HepG2 (cell line): ENCODE results near the gene ATP10A. TPM values are rescaled to one million over a fixed set of nuclear protein-coding genes. Genes with fewer than 3 reads are reported as not detected.
A peak's percentile ranks its signal among the peaks of the same experiment; 100 is the strongest.

Source experiments
- ATAC-seq: fragments of 200-7000 bp; cut with Tn5 transposase; 3 replicates; pipeline ENCODE4 v1.9.1; 2020; ENCODE audit warnings: mild to moderate bottlenecking, moderate library complexity
- BruUV-seq: library from RNA; stranded (reverse); fragments of 400-500 nt; replicated peaks from 2 replicates; lab custom pipeline; 2021; lab: Mats Ljungman, UMichigan
- CTCF ChIA-PET: fragments of 300-600 bp; formaldehyde crosslinking; extraction: SDS; loops from one replicate; lab custom pipeline; 2021; ENCODE audit warnings: low total read pairs, inconsistent platforms, low intra/inter-chr PET ratio; lab: Yijun Ruan, JAX
- POLR2A ChIA-PET: fragments of 350-600 bp; sonication (Branson Sonifier 250); formaldehyde crosslinking; loops from one replicate; lab custom pipeline; 2020; ENCODE audit warnings: antibody characterized with exemption, inconsistent platforms; lab: Yijun Ruan, JAX
- DNase-seq: peaks from one replicate; pipeline ENCODE4 v3.0.0-alpha.2; 2015; ENCODE audit warnings: low spot score
- FAIRE-seq: peaks from 3 replicates; lab custom pipeline; 2011; peaks lifted over from hg19 to GRCh38; lab: Jason Lieb, UNC
- H2AFZ ChIP-seq: one replicate; pipeline ENCODE4 v1.6.1; 2011; ENCODE audit warnings: low read length, inconsistent platforms
- H3K27ac ChIP-seq: fragments of 300-600 bp; 3 replicates; pipeline ENCODE4 v1.8.0; 2011; ENCODE audit warnings: mixed run types, mild to moderate bottlenecking, mixed read lengths, low read length, inconsistent platforms; ENCODE audit not compliant: insufficient read depth; ENCODE audit errors: extremely low read length
- H3K27me3 ChIP-seq, 2 experiments: fragments of 200-600 bp in 1 of 2; 2 replicates in 1 of 2; 3 replicates in 1 of 2; pipeline versions ENCODE4 v1.6.0 to v1.8.0; 2011; ENCODE audit warnings: low read length in 2 of 2, mild to moderate bottlenecking in 2 of 2, moderate library complexity in 2 of 2, inconsistent platforms in 1 of 2; ENCODE audit not compliant: insufficient read depth in 2 of 2, control insufficient read depth in 1 of 2
- H3K36me3 ChIP-seq, 2 experiments: fragments of 200-600 bp in 1 of 2; replicated peaks in 1 of 2; 2 replicates in 1 of 2; 3 replicates in 1 of 2; pipeline versions ENCODE4 v1.5.1 to v1.8.0; 2011; ENCODE audit warnings: low read length in 2 of 2, inconsistent platforms in 1 of 2; ENCODE audit not compliant: insufficient read depth in 2 of 2, control insufficient read depth in 1 of 2
- H3K4me1 ChIP-seq: 2 replicates; pipeline ENCODE4 v1.5.1; 2012; ENCODE audit warnings: low read length, inconsistent platforms; ENCODE audit not compliant: insufficient read depth
- H3K4me2 ChIP-seq: 2 replicates; pipeline ENCODE4 v1.6.0; 2011; ENCODE audit warnings: low read depth, low read length, inconsistent platforms
- H3K4me3 ChIP-seq, 3 experiments: fragments of 200-600 bp in 1 of 3; sonication (generic), shearing (Covaris generic) in 1 of 3; replicated peaks in 1 of 3; 2 replicates each; pipeline ENCODE4 v1.5.1; 2011 to 2016; ENCODE audit warnings: low read length in 3 of 3, inconsistent platforms in 2 of 3, low read depth in 2 of 3, mild to moderate bottlenecking in 2 of 3, control low read depth in 1 of 3, mixed read lengths in 1 of 3; ENCODE audit not compliant: insufficient read depth in 1 of 3
- H3K79me2 ChIP-seq: one replicate; pipeline ENCODE4 v1.6.1; 2011; ENCODE audit warnings: low read length, inconsistent platforms; ENCODE audit not compliant: insufficient read depth
- H3K9ac ChIP-seq: 2 replicates; pipeline ENCODE4 v1.6.0; 2011; ENCODE audit warnings: mild to moderate bottlenecking, low read depth, low read length, inconsistent platforms; ENCODE audit not compliant: insufficient read depth
- H3K9me3 ChIP-seq: 2 replicates; pipeline ENCODE4 v1.5.1; 2012; ENCODE audit warnings: mild to moderate bottlenecking, low read length
- H4K20me1 ChIP-seq: 2 replicates; pipeline ENCODE4 v1.6.0; 2011; ENCODE audit warnings: inconsistent platforms, mild to moderate bottlenecking, low read length, moderate library complexity; ENCODE audit not compliant: insufficient read depth
- HNF1A ChIP-seq, 2 experiments: sonication (generic) in 1 of 2; formaldehyde crosslinking in 1 of 2; IDR thresholded peaks; 2 replicates each; pipeline versions ENCODE4 v1.4.0 to v1.6.1; 2016 to 2020; ENCODE audit warnings: borderline replicate concordance in 1 of 2, low read depth in 1 of 2, mild to moderate bottlenecking in 1 of 2, missing genetic modification reagents in 1 of 2
- KDM6A ChIP-seq: IDR thresholded peaks from 2 replicates; pipeline ENCODE4 v1.6.1; 2016; ENCODE audit warnings: low read depth
- SP5 ChIP-seq: IDR thresholded peaks from 2 replicates; pipeline ENCODE4 v1.6.1; 2016; ENCODE audit warnings: low read depth, borderline replicate concordance
- TAF1 ChIP-seq: sonication (generic); formaldehyde crosslinking; IDR thresholded peaks from 2 replicates; pipeline ENCODE4 v1.4.0; 2020; ENCODE audit warnings: missing genetic modification reagents
- ZNF740 ChIP-seq: sonication (generic); formaldehyde crosslinking; IDR thresholded peaks from 2 replicates; pipeline ENCODE4 v1.4.0; 2020; ENCODE audit warnings: missing genetic modification reagents
- WGBS: methylation state at CpG from one replicate; pipeline ENCODE4 v1.1.6; 2017; ENCODE audit warnings: low lambda C conversion rate; 5-methylcytosine and 5-hydroxymethylcytosine counted together
- in situ Hi-C: cut with HindIII; loops from 2 replicates; pipeline ENCODE4 v1.10.0; 2017; ENCODE audit warnings: low pct_unique_long_range_greater_than_20kb; ENCODE audit not compliant: extremely low pct_ligation_motif_present
- intact Hi-C: fragments of 100-400 bp; cut with micrococcal nuclease; formaldehyde crosslinking; loops from one replicate; pipeline ENCODE4 v1.10.0; 2022; ENCODE audit not compliant: unreplicated experiment
- polyA plus RNA-seq, 8 experiments: library from polyadenylated mRNA; depleted of rRNA in 3 of 8; stranded (reverse) in 7 of 8; unstranded in 1 of 8; fragments of >200 nt; fragmentation: Illumina TruSeq in 4 of 8; extraction: Trizol in 4 of 8; gene quantifications; 2 replicates each; pipeline versions ENCODE4 v1.2.1 to v1.2.3, GENCODE V29; 2011 to 2016; ENCODE audit warnings: low read depth in 4 of 8, missing spikeins in 1 of 8, mixed read lengths in 1 of 8; ENCODE audit not compliant: insufficient read depth in 1 of 8
- total RNA-seq, 5 experiments: library from RNA; depleted of rRNA; stranded (reverse); fragments of >200 nt; fragmentation: Illumina TruSeq; extraction: Trizol; gene quantifications; 2 replicates each; pipeline ENCODE4 v1.2.3, GENCODE V29; 2016; ENCODE audit warnings: low read depth in 1 of 5

Gene ATP10A
- total and polyA plus RNA-seq, 2 of the 13 experiments (the other 11 are each of a cell fraction or from before 2014, with no cell fraction given), result 0.58 to 4.2 TPM

GRCh38 chr15:25643120-25643519 lies 220.0 kb downstream of the ATP10A start:
- Histone ChIP-seq H3K27ac (no peak overlapping the region), H3K79me2 (no peaks in the 10 kb centered on the region), H4K20me1 (no peaks in the 10 kb centered on the region), H3K36me3 (no peaks in the 10 kb centered on the region), H3K9me3 (no peaks in the 10 kb centered on the region), H3K9ac (no peak overlapping the region), H3K4me3 (no peak overlapping the region), H3K4me2 (no peak overlapping the region), H3K4me1 (peaks cover 13% of the 10 kb centered on the region), H2AFZ (no peak overlapping the region), H3K27me3 (no peaks in the 10 kb centered on the region)
- BruUV-seq, result no TSS peak
- intact Hi-C loops, result no loop called here
- ChIA-PET POLR2A (no interaction called here), CTCF (no interaction called here)
- no peak for FAIRE-seq
- 25% methylated on average over 4 of the region's 4 CpGs for WGBS
- in situ Hi-C loops, result no loop called here
- no peak for TF ChIP-seq TAF1 (CRISPR knock-in tag)
- no peak for TF ChIP-seq KDM6A (CRISPR knock-in tag)
- TF ChIP-seq SP5, result no peak
- ATAC-seq, result no peak
- no peak for DNase-seq

GRCh38 chr15:25641762-25642161 lies 221.4 kb downstream of the ATP10A start:
- ChIA-PET CTCF (no interaction called here), POLR2A (no interaction called here)
- no peaks in the 10 kb centered on the region for H3K36me3 ChIP-seq
- no peaks in the 10 kb centered on the region for H3K79me2 ChIP-seq
- no peak overlapping the region for H3K9ac ChIP-seq
- no TSS peak for BruUV-seq
- H3K27ac ChIP-seq, result no peak overlapping the region
- ATAC-seq, result peak; percentile 89
- no peaks in the 10 kb centered on the region for H3K9me3 ChIP-seq
- H3K27me3 ChIP-seq, result no peaks in the 10 kb centered on the region
- in situ Hi-C loops, result no loop called here
- DNase-seq, result no peak
- peak overlapping the region; percentile 36 for H2AFZ ChIP-seq
- peaks cover 13% of the 10 kb centered on the region for H3K4me1 ChIP-seq
- intact Hi-C loops, result no loop called here
- H3K4me3 ChIP-seq, result no peak overlapping the region
- WGBS, result 2% methylated on average over 6 of the region's 6 CpGs
- FAIRE-seq, result no peak
- H4K20me1 ChIP-seq, result no peaks in the 10 kb centered on the region
- peak overlapping the region; percentile 27; the same call in 1 of the 2 replicates for H3K4me2 ChIP-seq
- TF ChIP-seq ZNF740 (CRISPR knock-in tag) (no peak), HNF1A (IDR thresholded peaks at IDR 0.05; ENCODE audit: low read depth) (0 out of 2 replicates have a peak, but pooled peaks have one; percentile 51), HNF1A (CRISPR knock-in tag; IDR thresholded peaks at IDR 0.05; ENCODE audit: borderline replicate concordance) (no peak)
